A549 treated with GW870086 at 1 μM for 4 hours (cell line): ENCODE measurements around the gene WDFY1. TPM values are rescaled to one million over a fixed set of nuclear protein-coding genes. Genes with fewer than 3 reads are reported as not detected.

Experiments
- total RNA-seq: library from RNA; stranded (reverse); fragments of 200-300 nt; extraction: Qiagen RNA extraction; gene quantifications from 5 replicates; pipeline ENCODE4 v1.2.3, GENCODE V29; 2022; ENCODE audit warnings: low read depth

WDFY1 gene
- 26.7 to 40.7 TPM (median 35.4 TPM) in 5 replicates for total RNA-seq

DNA sequence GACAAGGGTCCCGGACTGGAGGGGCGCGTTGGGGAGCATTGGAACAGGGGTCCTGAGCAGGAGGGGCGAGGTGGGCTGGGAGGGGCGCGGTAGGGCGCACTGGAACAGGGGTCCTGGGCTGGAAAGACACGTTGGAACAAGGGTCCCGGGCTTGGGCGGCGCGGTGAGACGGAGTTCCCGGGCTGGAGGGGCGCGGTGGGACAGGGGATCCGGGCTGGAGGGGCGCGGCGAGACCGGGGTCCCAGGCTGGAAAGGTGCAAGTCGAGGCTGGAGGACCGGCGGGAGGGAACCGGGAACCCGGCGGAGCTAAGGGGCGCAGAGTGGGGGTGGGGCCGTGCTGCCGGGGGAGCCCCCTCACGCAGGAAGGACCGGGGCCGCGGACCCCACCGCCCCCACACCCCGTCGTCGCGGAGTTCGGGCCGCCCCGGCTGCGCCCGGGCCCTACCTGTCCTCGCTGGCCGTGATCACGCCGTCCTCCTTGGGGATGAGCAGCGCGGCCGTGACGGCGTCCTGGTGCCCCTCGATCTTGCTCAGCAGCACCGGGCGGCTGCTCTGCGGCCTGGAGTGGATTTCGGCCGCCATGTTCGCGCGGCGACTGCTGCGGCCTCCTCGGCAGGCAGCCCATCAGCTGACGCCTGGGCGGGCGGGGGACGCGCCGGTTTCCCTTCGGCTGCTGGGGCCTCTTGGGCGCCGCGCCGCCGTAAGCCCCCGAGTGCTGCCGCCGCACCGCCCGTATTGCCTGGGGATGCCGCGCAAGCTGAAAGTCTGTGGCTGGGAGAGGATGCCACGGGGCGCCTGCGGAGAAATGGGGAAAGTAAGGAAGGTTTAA is at the start of gene WDFY1:
Gene WDFY1 (minus strand): TSS at position 633 of the 829 bp plus-strand sequence. CDS start 51 bp downstream, at position 582.

DNA sequence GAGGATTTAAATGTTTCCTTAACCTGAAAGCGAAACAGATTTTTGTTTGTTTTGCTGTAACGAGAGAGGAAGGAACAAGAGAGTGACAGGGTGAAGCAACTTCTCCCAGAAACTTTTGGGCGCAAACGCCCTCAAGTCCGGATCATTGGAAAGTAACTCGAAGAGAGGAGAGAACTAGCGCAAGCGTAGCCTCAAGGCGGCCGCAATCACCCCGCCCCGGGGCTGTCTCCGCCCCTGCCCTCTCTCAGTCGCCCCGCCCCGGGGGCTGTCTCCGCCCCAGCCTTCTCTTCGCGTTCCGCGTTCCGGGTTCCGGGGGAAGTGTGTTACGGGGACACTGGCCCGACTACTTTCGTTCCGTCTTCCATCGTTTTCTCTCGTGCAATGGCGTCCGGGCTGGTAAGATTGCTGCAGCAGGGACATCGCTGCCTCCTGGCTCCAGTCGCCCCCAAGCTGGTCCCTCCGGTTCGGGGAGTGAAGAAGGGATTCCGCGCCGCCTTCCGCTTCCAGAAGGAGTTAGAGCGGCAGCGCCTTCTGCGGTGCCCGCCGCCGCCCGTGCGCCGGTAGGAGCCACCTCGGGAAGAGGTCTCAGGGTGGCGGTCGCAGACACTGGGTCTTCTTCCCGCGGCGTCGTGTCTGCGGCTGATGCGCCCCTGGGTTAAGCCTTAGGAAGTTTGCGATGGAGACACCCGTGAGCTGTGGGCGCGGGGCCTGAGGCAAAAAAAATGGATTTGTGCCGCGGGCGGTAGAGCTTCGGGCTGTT is 12.1 kb upstream of the WDFY1 start, which contains the start of gene MRPL44:
Gene MRPL44 (plus strand): TSS at position 372 of the 760 bp plus-strand sequence. CDS start 10 bp downstream, at position 382.

GRCh38 chr2:223837287-223838061 is 107.7 kb downstream of the WDFY1 start, which contains the start of gene AP1S3:
TSS of gene AP1S3 (minus strand) at chr2:223837582. CDS start at chr2:223837450, 132 bp downstream.

Other genes with a start within 250 kb of the WDFY1 start
- gene AP1S3, start 107.8 kb downstream of the WDFY1 start, total RNA-seq = 20.2 to 38.9 TPM (median 27.7 TPM) in 5 replicates
- gene MRPL44, start 12.1 kb upstream of the WDFY1 start, total RNA-seq = 45.4 to 51.4 TPM (median 46.9 TPM) in 5 replicates
- gene SERPINE2, start 94.0 kb upstream of the WDFY1 start, total RNA-seq = 157 to 182 TPM (median 167 TPM) in 5 replicates